Skeletal muscle cell (primary cell): ENCODE results near the gene AARS2.

Experiments
- DNase-seq: peaks from one replicate; pipeline ENCODE4 v3.0.0-alpha.2; 2010; ENCODE audit warnings: low read depth
- H3K4me3 ChIP-seq: 2 replicates; pipeline ENCODE4 v1.5.1; 2011; ENCODE audit warnings: low read depth, mild to moderate bottlenecking, control low read depth, low read length, moderate library complexity

The AARS2 gene

DNA sequence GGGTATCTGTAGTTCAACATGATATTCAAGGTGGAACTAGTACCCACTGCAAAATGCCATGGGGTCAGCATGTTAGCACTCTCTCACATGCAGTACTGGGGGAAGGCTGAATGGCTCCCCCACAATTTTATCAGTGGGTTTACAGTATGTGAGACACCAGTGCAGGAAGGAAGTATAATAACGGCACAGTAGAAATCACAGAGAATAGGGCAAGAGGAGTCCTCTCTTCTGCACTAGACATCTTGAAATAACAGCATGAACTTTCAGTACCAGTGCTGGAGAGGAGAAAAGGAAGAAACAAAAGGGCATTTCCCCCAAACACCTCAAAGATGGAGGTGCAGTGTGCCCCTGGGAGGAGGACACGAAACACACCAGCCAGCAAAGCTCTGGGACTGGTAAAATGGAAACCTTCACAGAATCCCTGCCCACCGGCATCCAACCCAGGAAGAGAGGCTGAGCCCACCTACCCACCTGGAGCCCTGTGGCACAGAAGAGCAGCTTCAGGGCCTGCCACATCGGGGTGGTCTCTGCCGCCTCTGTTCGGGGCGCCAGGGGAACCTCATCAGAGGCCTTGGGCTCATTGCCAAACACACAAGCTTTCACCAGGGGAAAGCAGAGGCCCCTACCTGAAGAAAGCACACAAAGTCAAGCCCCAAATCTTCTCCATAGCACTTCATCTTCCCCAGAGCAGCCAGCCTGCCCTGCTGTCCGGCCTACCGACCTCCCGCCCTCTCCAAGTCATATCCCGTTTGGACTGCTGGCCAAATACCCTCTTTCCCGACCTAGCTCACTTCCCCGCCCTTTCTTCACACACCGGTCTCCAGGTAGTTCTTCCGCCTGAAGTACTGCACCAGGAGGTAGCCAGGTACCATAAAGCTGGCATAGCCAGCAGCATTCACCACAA, 57.0 kb downstream of the AARS2 start:
- peak overlapping the region; percentile 88 for H3K4me3 ChIP-seq
- no peak for DNase-seq

DNA sequence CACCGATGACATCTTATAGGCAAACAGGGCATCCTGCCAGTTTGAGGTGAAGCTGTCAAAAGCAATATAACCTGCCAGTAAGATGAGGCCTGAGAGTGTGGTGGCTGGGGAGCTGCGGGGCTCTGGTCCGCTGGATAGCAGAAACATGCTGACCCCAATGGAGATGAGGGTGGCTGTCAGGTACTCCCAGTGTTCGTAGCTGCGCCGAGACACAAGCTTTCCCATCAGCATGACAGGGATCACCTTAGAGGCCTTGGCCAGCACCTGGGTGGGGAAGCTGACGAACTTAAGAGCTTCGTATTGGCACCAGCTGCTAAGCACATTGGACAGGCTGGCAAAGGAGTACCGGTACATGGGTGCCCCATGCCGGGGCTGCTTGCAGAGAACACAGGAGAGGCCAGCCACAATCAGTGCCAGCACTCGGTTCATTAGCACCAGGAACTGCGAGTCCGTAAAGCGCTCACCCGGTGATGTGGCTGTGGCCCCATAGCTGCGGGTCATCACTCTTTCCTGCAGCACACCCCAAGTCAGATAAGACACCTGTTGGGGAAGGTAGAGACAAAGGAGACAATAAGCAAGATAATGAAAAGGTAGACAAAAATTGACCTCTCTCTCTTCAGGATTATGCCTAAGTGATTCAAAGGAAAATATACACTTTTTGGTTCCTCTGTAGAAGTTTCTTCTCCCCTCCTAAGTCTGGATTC, 57.9 kb downstream of the AARS2 start:
- no peak for DNase-seq
- no peak overlapping the region for H3K4me3 ChIP-seq

DNA sequence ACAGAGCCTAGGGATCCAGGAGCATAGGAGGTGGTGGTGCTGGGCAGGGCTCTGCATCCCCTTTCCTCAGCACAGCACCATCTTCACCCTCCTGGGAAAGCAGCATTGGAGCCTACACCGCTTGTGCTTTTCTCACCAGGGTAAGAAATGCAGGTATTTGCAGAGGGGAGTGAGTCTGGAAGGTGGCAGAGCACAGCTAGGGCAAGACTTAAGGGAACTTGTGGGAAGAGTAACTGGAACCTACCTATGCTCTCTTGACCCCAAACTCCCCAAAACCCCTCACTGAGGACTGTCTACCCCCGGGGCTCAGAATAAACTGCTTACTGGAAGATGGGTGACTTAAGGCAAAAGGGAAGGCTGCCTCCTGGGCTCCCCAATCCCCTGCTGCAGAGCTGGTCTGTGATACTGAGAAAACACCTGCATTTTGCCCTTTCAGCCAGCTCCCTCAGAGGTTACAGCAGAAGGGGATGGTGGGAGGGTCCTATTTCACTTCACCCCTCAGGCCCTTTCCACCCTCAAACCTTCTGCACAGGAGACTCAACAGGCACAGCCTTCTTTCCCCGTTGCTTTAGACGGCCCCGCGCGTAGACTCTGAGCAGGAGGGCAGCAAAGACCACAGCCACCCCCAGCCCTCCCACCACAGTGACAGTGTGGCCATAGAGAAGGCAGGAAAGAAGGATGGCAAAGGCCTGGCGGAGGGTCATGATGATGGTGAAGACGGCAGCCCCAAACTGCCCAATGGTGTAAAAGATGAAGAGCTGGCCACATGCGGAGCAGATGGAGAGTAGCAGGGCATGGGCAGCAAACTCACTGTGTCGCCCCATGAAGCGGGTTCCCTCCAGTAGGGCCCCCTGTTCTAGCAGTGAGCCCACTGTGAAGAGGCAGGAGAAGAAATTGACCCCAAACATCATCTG, 58.7 kb downstream of the AARS2 start:
- no peak for DNase-seq
- H3K4me3 ChIP-seq = no peak overlapping the region

DNA sequence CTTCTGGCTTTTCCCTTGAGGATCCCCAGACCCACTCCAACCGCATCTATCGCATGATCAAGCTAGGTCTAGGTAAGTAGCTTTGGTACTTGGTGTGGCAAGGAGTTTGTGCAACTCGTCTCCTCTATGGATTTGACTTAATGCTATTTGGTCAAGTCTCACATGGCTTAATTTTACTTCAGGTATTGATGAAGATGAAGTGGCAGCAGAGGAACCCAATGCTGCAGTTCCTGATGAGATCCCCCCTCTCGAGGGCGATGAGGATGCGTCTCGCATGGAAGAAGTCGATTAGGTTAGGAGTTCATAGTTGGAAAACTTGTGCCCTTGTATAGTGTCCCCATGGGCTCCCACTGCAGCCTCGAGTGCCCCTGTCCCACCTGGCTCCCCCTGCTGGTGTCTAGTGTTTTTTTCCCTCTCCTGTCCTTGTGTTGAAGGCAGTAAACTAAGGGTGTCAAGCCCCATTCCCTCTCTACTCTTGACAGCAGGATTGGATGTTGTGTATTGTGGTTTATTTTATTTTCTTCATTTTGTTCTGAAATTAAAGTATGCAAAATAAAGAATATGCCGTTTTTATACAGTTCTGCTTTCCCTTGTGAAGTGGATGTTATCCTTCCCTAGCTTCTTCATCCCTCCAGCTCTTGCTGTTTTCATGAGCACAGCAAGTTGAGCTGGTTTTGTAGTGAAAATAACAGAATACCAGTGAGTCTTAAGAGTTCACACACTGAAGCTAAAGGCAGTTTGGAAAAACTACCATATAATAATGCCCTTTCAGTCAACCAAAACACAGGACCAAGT, 59.6 kb downstream of the AARS2 start:
- DNase-seq = no peak
- no peak overlapping the region for H3K4me3 ChIP-seq

DNA sequence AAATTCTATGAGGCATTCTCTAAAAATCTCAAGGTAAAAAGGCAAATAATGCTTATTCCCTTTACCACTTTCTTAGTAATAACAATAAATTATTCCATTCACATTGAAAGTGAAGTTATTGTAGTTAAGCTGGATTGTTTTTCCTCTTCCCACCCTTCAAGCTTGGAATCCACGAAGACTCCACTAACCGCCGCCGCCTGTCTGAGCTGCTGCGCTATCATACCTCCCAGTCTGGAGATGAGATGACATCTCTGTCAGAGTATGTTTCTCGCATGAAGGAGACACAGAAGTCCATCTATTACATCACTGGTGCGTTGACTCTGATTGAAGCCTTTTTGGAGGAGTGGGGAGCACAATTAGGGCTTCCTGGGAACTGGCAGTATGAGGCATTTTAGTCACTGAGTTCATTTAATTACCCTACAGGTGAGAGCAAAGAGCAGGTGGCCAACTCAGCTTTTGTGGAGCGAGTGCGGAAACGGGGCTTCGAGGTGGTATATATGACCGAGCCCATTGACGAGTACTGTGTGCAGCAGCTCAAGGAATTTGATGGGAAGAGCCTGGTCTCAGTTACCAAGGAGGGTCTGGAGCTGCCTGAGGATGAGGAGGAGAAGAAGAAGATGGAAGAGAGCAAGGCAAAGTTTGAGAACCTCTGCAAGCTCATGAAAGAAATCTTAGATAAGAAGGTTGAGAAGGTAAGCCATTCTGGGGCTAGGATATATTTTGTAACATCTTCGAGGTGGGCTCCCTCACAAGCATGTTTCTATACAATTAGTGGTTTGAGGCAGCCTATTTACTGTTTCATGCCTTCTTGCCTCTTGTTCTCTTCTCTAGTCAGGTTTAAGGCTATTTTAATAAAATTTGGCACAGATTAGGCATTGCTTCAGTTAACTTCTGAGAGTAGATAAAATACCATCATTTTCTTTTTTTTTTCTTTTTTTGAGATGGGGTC, 61.3 kb downstream of the AARS2 start:
- DNase-seq = no peak
- H3K4me3 ChIP-seq = no peak overlapping the region

DNA sequence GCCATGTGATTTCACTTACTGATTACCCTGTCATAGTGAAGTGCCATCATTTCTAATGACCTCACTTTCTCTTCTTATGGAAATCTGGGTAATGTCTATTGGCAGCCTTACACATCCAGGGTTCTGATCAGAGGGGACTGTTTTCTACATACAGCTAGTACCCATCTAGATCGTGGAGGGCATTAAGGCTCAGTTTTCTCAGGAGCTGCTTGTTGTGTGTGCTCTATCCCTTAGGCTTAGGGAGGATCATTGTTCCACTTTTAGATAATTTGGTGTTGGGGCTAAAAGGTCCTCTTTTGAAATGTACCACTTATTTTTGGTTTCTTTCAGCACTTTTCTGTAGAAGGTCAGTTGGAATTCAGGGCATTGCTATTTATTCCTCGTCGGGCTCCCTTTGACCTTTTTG, 62.4 kb downstream of the AARS2 start:
- DNase-seq = no peak
- no peak overlapping the region for H3K4me3 ChIP-seq

DNA sequence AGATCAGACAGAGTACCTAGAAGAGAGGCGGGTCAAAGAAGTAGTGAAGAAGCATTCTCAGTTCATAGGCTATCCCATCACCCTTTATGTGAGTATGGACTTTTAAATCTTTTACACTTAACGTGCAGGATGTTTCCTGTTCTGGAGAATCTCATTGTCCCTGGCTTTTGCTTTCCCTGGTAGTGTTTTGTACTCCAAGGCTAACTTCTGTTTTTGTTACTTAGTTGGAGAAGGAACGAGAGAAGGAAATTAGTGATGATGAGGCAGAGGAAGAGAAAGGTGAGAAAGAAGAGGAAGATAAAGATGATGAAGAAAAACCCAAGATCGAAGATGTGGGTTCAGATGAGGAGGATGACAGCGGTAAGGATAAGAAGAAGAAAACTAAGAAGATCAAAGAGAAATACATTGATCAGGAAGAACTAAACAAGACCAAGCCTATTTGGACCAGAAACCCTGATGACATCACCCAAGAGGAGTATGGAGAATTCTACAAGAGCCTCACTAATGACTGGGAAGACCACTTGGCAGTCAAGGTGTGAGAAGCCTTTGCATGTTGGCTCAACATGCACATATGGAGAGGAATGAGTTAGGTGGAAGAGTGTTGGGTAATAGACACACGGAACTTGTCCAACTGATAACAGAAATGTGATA, 63.0 kb downstream of the AARS2 start:
- H3K4me3 ChIP-seq = no peak overlapping the region
- no peak for DNase-seq
